CD4-positive, alpha-beta T cell treated with Interleukin-21 for 1 hour (primary cell): Measurements from ENCODE around the gene C8G.

Source experiments
- DNase-seq: peaks from one replicate; pipeline ENCODE4 v3.0.0-alpha.2; 2020

C8G gene

GRCh38 chr9:136942881-136943230, 2.2 kb upstream of the C8G start:
- DNase-seq: no peak

GRCh38 chr9:136943291-136944211, 1.5 kb upstream of the C8G start:
- DNase-seq: no peak

- no peak for DNase-seq
Measured at GRCh38 chr9:136944212-136944518, 878 bp upstream of the C8G start.

GRCh38 chr9:136945333-136946227, 537 bp downstream of the C8G start:
- no peak for DNase-seq

- no peak for DNase-seq
Measured at GRCh38 chr9:136946228-136947027, 1.4 kb downstream of the C8G start.

- no peak for DNase-seq
Measured at GRCh38 chr9:136947028-136947891, 2.2 kb downstream of the C8G start.

- DNase-seq: peak; percentile 17
Measured at GRCh38 chr9:136947955-136948510, 3.0 kb downstream of the C8G start.

- no peak for DNase-seq
Measured at GRCh38 chr9:136949239-136949816, 4.3 kb downstream of the C8G start.

- peak; percentile 96 for DNase-seq
Measured at GRCh38 chr9:136949817-136950655, 5.0 kb downstream of the C8G start.

- no peak for DNase-seq
Measured at GRCh38 chr9:136950656-136951276, 5.7 kb downstream of the C8G start.

GRCh38 chr9:136951541-136952320, 6.7 kb downstream of the C8G start, which contains the start of gene LCN12:
Gene LCN12, plus strand, starts transcription at chr9:136952273. Its CDS starts 55 bp downstream, at chr9:136952328.
- no peak for DNase-seq

GRCh38 chr9:136952321-136952850, 7.3 kb downstream of the C8G start:
- DNase-seq: no peak

GRCh38 chr9:136952876-136953770, 8.1 kb downstream of the C8G start:
- no peak for DNase-seq

GRCh38 chr9:136953771-136954269, 8.8 kb downstream of the C8G start:
- DNase-seq: no peak

- no peak for DNase-seq
Measured at GRCh38 chr9:136954270-136955083, 9.4 kb downstream of the C8G start.

GRCh38 chr9:136955202-136955942, 10.3 kb downstream of the C8G start:
- no peak for DNase-seq
